H1 (cell line): ENCODE data around the gene CFLAR. TPM values are rescaled to one million over a fixed set of nuclear protein-coding genes. Genes with fewer than 3 reads are reported as not detected.

Experiments
- ATF2 ChIP-seq: IDR thresholded peaks from 2 replicates; pipeline ENCODE4 v1.6.1; 2012; ENCODE audit warnings: low read length, inconsistent platforms
- CEBPB ChIP-seq: IDR thresholded peaks from 2 replicates; pipeline ENCODE4 v1.6.1; 2012; ENCODE audit warnings: low read depth, low read length
- CHD7 ChIP-seq: fragments of 300-600 bp; sonication (generic); IDR thresholded peaks from 2 replicates; pipeline ENCODE4 v1.7.1; 2012; ENCODE audit warnings: low read length, moderate library complexity, mild to moderate bottlenecking, inconsistent platforms; ENCODE audit not compliant: insufficient replicate concordance
- EZH2 ChIP-seq: fragments of 200-600 bp; sonication (generic); IDR thresholded peaks from 2 replicates; pipeline ENCODE4 v1.7.1; 2012; ENCODE audit warnings: low read depth, mild to moderate bottlenecking, moderate library complexity, low read length, inconsistent platforms; ENCODE audit not compliant: severe bottlenecking
- FOSL1 ChIP-seq: IDR thresholded peaks from 2 replicates; pipeline ENCODE4 v1.6.1; 2011; ENCODE audit warnings: mild to moderate bottlenecking, low read depth, low read length, moderate library complexity; ENCODE audit not compliant: insufficient read depth
- KDM5A ChIP-seq: fragments of 200-600 bp; IDR thresholded peaks from 2 replicates; pipeline ENCODE4 v1.7.1; 2012; ENCODE audit warnings: mild to moderate bottlenecking, low read length, inconsistent platforms, mixed read lengths
- RAD21 ChIP-seq, 2 experiments: IDR thresholded peaks in 1 of 2; conservative IDR thresholded peaks in 1 of 2; 2 replicates each; pipeline ENCODE4 v1.6.1; 2011; ENCODE audit warnings: low read depth in 2 of 2, low read length in 2 of 2, improper control_type of control experiment in 1 of 2, inconsistent platforms in 1 of 2, mild to moderate bottlenecking in 1 of 2, moderate library complexity in 1 of 2
- SIRT6 ChIP-seq: IDR thresholded peaks from one replicate; pipeline ENCODE4 v1.7.1; 2012; ENCODE audit warnings: low read length, inconsistent platforms
- polyA plus RNA-seq, 7 experiments: library from polyadenylated mRNA; depleted of rRNA in 3 of 7; stranded (reverse) in 5 of 7; unstranded in 2 of 7; fragments of >200 nt in 5 of 7; fragments of 200-250 nt in 2 of 7; gene quantifications; 1 replicate in 5 of 7; 2 replicates in 1 of 7; 4 replicates in 1 of 7; pipeline versions ENCODE4 v1.2.1 to v1.2.3, GENCODE V29; 2011 to 2013; ENCODE audit warnings: missing spikeins in 2 of 7, mixed read lengths in 2 of 7
- total RNA-seq: library from RNA; stranded (reverse); fragmentation: NEBNext Ultra II Directional; extraction: Animal tissue kit (Norgen Biotek cat#: 25700); gene quantifications from 2 replicates; pipeline ENCODE4 v1.2.1, GENCODE V29; 2021

Gene CFLAR
- total and polyA plus RNA-seq, 2 of the 8 experiments (the other 6 are each of a cell fraction or from before 2014, with no cell fraction given) = 1.1 to 3.9 TPM

- TF ChIP-seq CEBPB (no peak), RAD21 (IDR thresholded peaks at IDR 0.05 in 1 of 2, conservative IDR thresholded peaks at IDR 0.05 in 1 of 2; ENCODE audit: low read depth in 2 of 2, low read length in 2 of 2) (no peak), ATF2 (no peak), CHD7 (no peak), KDM5A (no peak), FOSL1 (no peak), EZH2 (no peak), SIRT6 (no peak)
Measured at GRCh38 chr2:201185863-201186262, 69.9 kb downstream of the CFLAR start (continued).
